GM20431 (cell line): ENCODE data around the gene SMIM41.

Source experiments
- in situ Hi-C: fragments of 300-500 bp; cut with MseI, MboI; formaldehyde crosslinking; loops from one replicate; pipeline ENCODE4 v1.15.0; 2020; ENCODE audit warnings: low sequenced_read_pairs; ENCODE audit not compliant: unreplicated experiment

Gene SMIM41

DNA sequence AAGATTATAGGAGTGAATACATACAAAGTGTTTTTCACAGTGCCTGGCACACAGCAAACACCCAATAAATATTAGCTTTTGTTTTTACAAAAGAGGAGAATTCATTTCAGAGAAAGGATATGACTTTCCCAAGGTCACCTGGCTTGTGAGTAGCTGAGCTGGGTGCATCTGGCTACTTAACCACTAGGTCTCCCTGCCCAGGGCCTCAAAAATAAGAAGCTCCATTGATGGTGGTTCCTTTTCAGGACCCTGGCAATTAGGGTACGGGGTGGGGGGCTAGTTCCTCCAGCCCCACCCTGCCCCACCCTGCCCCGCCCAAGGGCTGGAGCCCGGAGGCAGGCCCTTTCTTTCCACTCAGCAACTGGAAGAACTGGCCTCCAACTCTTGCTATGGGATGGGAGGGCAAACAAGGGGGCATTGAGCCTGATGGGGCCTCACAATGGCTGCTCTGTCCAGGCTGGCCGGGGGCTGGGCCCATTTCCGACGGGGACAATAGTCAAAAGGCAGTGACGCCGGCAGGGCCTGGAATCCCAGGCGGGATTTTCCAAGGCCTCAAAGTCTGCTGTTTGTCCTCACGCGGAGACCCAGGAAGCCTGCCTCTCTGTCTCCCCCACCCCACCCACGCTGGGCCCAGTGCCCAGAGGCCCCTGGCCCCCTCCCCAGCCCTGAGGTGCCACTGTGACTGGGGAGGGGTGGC is 17.9 kb upstream of the SMIM41 start:
- in situ Hi-C loops: no loop called here

DNA sequence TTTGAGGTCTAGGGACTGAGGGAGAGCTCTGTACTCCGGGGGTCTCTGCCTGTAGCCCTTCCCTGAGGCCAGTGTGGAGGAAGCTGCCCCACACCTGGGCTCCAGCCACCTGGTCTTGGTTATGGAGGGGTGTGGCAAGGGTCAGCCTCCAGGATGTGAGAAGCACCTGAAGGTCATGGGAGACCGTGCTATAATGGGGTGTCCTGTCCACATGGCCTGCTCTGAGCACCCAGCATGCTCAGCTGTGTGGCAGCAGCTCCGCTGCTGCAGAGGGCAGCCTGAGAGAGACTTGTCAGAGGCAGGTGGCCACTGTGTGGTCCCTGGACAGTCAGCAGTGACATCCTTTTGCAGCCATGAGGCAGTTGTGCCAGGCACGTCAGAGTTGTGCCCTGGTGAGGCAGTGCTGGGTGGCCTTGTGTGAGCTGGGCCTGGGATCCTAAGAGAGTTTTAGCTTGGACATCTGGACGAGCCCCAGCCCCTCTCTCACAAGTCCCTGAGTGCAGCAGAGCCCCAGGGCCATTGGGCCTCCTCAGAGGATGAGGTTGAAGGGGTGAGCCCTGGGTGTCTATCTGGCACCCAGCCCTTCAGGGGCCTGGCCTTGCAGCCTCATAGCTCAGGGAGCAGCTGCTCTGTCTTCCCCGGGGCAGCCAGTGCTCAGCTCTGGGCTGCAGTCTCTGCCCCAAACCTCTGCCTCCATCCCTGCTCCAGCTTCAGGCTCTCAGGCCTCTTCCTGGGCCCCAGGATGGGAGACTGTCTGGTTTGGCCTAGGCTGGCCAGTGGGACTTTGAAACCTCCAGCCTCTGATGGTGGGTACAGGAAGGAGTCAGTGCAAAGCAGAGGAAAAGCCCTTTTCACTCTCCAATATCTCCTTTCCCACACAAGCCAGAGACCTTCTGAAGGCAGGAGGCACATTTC is 17.1 kb upstream of the SMIM41 start:
- in situ Hi-C loops: no loop called here

DNA sequence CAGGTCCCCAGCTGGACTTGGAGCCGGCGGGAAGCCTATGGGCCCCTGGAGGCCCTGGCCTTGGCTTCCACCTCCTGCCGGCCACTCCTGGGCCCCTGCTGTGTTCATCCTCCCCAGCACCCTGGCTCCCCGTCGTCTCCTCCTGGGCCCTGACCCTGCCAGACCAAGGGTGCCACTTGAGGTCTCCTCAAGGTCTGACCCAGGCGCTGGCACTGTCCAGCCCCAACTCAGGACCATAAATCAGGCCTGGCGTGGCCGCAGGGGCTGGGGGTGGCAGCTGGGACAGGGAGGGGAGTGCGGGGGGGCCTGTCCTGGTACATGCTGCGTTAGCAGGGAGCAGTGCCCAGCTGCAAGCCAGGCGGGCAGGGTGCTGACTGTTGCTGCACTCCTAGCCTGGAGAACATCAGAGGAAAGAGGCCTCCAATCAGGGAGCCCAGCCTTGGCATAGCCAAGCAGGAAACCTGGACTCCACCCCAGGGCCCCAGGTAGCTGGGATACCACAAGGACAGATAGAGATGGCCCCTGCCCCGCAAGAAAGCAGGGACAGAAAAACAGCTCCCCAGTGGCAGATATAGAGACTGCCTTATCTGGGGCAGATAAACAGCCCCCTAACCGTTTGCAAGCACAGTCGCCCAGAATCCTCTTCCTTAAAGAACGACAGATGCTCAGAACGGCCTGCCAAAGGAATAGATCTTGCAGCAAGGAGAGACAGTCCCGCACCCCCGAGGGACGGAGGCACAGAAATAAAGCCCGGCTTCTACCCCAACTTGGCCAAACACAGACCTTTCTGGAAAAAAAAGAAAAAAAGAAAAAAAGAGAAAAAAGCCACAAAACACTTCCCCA is 16.2 kb upstream of the SMIM41 start:
- in situ Hi-C loops: no loop called here

DNA sequence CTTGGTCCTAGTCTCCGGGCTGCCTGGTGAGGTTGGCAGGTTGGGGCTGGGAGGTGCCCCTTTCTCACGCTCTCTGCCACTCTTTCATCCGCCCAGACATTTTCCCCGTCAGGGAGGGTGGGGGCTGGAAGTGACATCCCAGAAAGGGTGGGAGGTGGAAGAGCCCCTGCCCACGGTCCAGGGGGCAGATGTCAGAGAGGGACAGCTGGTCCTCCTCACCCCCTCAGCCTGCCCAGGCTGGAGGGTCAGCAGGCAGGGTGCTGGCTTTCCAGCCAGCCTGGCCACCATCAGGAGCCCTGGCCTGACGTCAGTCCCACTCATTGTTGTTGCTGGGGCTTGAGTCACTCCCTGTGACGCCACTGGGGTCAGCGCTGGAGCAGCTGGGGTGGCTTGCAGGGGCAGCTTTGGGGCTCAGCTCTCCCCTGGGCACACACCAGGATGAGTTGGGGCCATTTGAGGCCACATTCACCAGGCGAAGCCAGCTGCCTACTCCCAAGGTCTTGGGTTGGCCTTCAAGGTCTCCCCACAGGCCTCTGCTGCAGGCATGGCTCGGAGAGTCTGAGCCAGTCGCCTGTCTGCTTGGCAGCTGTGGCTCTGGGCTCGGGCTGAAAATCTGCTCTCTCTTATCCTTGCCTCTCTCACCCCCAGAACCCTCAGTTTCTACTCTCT is 15.4 kb upstream of the SMIM41 start:
- in situ Hi-C loops: no loop called here

DNA sequence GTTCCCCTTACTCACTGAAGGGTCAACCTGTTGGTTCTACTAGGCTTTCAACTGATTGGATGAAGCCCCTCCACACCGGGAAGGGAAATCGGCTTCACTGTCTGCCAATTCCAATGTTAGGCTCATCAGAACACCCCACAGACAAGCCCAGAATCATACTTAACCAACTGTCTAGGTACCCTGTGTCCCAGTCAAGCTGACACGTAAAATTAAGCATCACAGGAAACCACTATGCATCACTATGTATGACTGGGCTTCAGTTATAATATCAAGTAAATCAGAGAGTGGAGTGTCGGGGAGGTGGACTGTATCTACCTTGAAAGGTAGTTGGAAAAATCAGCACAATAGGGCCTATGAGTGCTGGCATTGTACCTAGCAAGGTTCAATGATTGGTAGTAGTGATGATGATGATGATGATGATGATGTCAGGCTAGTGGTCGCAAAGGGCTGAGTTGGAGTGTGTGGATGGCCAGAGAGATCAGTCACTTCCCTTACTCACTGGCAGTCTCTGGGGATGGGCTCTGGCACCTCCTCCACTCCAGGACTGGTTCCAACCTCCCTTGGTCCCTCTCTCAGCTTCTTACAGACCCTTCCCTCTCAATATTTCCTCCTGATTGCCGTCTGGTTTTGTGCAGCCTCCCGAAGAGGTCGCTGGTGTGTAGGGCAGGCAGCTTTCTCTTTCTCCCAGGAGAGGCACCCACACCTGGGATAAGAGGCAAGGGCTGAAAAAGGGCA is 13.0 kb upstream of the SMIM41 start:
- in situ Hi-C loops: no loop called here

DNA sequence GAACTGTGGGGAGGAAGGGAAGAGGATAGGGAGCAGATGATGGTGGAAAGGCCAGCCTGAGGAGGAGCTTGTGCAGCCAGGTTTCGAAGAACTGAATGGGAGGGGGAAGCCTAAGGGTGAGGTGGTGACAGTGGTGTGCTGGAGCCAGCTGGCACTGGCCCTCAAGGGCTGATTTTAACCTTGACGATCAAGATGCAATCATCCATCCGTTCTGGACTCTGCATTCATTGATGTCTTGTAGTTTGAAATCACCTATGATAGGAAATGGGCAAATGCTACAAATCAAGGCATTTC is 12.5 kb upstream of the SMIM41 start:
- in situ Hi-C loops: no loop called here

DNA sequence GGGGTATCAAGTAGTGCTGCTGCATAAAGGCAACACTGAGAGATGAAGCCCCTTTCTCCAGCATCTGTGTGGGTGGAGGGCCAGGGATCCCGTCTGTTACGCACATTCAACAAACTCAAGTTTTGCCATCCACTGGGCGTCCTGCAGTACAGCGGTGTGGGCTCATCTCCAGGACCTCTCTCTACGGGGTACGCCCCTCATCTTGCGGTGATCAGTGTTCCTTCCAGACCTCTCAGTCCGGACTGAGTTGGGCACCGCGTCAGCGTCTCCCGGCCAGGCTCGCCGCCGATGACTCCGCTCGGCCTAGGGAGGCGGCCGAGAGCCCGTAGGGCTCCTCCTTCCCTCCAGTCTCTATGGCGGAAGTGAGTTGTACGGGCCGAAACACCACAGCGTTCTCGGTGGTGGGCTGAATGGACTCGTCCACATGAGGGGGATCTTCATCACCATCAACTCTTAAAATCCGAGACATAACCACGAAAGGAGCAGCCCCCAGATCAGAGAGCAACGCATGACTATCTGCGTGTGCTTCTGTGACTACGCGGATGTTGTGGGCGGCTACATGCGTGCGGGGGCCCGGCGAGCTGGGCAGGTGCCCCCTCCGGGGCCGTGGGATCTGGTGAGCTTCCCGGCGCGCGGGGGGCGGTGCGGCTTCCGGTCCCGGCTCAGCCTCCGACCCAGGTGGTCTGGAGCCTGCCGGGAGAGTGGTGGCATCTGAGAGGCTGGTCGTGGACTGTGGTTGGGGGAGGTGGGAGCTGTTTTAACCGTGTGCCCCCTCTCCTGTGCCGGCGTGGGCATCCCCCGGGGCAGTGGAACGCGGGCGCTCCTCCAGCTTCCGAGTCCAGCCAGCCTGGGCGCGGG is 9.9 kb upstream of the SMIM41 start, which contains the start of gene ATG101:
Gene ATG101 (plus strand): TSS at position 652 of the 858 bp plus-strand sequence. CDS start 3,673 bp downstream, outside the sequence.
- in situ Hi-C loops: no loop called here

DNA sequence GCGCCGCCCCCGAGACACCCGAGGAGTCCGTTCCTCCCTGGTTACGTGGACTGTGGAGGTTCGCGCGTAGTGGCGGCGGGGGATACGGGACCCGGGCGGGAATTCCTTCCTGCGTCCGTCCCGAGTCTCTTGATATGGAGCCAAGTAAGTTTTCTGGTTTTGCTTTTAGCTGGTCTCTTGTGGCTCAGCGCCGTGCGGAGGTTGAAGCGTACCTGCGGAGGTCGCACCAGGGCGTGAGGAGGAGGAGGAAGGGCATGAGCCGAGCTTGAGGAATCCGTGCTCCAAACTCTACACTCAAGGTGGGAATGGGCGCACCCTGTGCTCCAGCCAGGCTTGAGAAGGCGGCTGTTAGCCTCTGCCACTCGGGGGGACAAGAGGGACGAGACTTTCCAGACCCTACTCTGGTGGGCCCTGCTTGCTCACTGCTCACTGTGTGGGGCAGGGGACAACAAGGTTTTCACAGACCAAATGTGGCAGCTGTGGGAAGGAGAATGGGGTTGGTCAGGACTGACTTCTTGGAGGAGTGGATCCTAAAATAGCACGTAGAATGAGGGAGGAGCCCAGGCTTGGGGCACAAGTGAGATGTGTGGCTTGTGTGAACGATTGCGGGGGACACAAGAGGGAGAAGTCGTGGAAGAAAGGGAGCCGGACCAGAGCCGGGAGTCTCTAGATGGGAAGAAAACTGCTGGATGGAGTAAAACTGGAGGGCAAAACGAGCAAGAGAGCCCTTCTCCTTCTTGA is 9.1 kb upstream of the SMIM41 start:
- in situ Hi-C loops: no loop called here

DNA sequence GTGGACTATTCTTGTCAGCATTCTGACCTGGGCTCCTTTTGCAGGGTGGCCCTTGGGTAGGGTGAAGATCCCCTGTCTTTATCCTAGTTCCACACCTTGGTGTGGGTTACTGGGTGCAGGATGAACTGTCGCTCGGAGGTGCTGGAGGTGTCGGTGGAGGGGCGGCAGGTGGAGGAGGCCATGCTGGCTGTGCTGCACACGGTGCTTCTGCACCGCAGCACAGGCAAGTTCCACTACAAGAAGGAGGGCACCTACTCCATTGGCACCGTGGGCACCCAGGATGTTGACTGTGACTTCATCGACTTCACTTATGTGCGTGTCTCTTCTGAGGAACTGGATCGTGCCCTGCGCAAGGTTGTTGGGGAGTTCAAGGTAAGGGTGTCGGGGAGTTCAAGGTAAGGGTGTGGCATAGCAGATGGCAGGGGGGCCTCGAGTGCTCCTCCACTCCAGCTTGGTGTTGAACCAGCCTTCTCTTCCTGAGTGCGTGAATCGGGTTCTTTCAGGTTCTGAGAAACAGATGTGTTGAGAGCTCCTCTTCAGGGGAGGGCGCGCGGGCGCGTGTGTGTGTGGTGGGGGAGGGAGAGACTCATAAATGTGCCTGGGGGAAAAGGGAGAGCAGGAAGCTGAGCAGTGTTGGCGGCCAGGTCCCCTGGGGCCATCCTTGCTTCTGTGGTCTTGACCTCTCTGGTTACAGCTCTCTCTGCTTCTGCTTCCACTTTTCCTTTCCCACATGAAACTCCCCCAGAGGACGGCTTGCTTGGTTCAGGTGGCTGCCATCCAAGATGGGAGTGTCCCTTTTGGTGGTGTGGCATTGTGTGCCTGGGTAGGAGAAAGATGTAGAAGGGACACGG is 5.7 kb upstream of the SMIM41 start:
- in situ Hi-C loops: no loop called here

DNA sequence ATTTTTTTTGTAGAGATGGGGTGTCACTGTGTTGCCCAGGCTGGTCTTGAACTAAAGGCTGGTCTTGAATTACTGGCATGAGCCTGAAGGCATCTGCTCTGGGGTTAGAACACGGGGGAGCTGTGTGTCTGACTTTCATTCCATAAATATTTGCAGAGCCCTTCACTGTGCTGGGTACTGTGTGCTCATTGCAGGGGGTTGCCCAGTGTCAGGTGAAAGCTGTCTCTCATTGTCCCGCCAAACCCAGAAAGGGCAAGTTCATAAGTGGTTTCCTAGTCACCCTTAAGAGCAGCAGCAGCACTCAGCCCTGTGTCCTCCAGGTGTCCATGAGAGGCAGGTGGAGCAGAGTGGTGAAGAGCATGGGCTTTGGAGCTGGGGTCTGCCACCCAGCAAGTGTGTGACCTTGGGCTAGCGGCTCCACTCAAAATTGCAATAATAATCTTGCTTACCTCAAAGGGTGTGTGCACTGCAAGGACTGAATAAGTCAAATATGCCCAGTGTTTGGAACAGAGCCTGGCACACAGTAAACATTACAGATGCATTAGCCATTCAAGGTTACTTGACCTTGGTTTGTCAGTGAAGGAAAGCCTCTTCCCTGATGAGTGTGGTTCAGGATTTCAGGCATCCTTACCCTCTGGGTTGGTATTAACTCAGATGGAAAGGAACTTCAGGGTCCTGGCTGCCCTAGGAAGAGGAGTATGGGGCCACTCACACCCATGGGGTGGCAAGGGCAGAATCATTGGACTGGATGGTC is 4.4 kb upstream of the SMIM41 start:
- in situ Hi-C loops: no loop called here

DNA sequence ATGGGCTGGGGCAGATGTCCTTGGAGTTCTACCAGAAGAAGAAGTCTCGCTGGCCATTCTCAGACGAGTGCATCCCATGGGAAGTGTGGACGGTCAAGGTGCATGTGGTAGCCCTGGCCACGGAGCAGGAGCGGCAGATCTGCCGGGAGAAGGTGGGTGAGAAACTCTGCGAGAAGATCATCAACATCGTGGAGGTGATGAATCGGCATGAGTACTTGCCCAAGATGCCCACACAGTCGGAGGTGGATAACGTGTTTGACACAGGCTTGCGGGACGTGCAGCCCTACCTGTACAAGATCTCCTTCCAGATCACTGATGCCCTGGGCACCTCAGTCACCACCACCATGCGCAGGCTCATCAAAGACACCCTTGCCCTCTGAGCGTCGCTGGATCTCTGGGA is 2.7 kb upstream of the SMIM41 start:
- in situ Hi-C loops: no loop called here

DNA sequence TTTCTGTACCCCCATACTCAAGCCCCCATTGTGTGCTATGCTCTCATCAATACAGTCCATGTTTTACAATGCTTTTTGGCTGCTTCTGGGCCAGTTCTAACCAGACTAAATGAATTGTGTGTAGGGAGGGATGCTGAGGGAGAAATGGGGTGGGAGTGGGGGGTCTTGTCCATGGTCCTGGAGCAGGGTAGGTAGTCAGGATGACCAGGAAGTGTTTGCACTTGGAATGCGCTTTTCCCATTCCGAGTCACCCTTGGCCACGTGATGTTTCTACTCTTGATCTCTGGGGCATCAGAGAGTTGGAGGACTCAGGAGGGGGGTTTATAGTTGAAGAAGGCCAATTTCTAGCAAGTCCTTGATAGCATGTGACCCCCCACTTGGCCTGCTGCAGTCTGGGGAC is 1.2 kb upstream of the SMIM41 start:
- in situ Hi-C loops: no loop called here

DNA sequence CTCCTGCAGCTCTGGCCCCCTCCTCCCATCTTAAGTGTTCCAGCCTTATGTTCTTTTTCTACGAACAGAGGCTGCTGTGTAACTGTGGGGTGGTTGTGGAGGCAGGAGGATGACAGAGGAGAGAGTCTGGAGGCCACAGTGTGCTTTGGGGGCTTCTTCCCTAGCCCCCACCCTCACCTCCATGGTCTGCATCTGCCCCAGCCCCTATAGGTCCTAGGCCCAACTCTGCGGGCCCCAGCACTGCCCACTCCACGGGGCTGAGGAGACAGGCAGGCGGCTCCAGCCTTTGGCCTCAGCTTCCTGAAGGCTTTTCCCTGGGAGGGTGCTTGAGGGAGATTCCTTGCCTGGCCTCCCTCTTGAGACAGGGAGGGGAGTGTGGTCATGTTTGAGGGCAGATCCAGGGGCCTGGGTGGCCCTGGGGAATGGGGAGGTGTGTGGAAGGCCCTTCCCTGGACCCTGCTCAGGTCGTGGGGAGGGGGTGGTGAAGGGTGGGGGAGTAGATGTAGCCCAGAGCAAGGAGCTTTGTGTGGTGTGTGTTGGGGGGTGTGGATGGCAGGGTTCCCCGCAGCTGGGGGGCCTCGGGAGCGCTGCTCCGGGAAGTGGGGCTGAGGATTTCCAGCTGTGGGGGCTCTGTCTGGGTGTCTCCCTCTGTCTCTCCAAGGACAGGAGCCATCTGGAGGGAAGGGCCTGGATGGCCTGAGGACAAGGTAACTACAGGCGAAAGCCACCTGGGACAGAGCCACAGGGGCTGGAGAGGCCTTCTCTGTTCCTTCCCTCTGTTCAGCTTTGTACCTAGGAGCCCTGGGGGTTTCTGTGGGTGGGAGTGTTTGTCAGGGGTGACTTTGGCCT is 1.1 kb downstream of the SMIM41 start:
- in situ Hi-C loops: loop anchor here (10.0 kb wide), 1 partner anchor 46 kb away; no protein-coding TSS in a partner anchor

DNA sequence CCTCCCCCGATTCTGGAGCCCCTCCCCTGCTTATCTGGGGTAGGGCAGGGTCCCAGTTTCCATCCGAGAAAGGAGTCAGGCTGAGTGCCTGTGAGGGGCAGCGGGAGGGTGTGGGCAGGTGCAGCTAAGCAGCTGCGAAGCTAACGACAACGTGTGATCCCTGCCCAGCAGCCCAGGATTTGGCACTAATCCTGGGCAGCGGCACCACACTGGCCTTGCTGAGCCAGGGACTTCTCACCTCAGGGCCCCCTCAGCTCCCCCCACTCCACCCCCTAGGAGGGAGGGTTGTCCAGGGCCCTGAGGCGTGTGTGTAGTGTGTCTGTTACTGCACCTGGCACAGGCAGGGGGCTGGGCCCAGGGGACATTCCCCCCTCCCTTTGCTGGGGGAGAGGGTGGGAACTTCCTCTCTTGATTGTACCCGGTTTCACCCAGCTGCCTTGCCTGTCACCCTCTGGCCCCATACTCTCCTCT is 1.8 kb downstream of the SMIM41 start:
- in situ Hi-C loops: loop anchor here (10.0 kb wide), 1 partner anchor 46 kb away; no protein-coding TSS in a partner anchor

DNA sequence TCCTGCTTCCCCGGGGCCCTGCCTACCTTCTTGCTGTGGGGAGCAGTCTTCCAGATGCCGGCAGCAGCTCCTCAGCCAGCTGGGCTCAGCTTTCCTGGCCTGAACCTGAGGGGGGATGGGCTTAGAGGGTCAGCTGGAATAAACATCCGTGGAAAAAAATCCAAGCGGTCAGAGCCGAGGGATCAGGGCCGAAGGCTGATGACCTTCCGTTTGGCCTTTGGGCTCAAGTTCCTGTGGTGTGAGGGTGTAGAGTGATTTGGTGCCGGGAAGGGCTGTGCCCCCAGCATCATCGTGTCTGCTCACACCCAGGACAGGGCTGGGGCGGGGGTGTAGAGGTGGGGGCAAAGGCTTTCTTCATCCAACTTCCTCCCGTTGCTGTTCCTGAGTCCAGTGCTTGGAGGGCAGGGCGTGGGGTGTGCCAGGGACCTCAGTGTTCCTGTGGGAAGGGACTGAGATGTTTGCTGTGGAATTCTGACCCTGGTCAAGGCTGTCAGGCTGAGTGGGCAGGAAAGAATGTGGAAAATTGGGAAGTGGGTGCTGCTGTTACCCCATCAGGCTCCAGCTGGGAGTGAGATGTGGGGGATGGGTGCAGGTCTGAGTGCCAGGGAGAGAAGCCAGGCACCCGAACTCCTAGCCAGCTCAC is 2.6 kb downstream of the SMIM41 start:
- in situ Hi-C loops: loop anchor here (10.0 kb wide), 1 partner anchor 47 kb away; no protein-coding TSS in a partner anchor
